ENCODE data around the gene CDC7. TPM values are rescaled to one million over a fixed set of nuclear protein-coding genes. Genes with fewer than 3 reads are reported as not detected.
"Not testable (repeated sequence)": the region's sequence is repeated elsewhere in the genome, so short reads cannot be mapped to it uniquely, and the experiment has no call there.

CDC7 gene
- total RNA-seq, 1 donor from 2014 or later, result 3.9 TPM

DNA sequence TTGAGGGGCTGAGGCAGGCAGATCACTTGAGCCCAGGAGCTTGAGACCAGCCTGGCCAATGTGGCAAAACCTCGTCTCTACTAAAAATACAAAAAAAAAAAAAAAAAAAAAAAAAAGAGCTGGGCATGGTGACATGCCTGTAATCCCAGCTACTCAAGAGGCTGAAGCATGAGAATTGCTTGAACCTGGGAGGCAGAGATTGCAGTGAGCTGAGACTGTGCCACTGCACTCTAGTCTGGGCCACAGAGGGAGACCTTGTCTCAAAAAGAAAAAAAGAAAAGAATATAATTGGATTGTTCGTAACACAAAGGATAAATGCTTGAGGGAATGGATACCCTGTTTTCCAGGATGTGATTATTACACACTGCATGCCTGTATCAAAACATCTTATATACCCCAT, 18.5 kb downstream of the CDC7 start:
- not testable (repeated sequence) for H3K36me3 Mint-ChIP-seq (ENCODE audit: low read depth); H3K4me3 Mint-ChIP-seq (ENCODE audit: unreplicated experiment); H3K27me3 Mint-ChIP-seq (ENCODE audit: low read depth); H3K27ac Mint-ChIP-seq (ENCODE audit: unreplicated experiment); H3K4me1 Mint-ChIP-seq (ENCODE audit: low read depth); H3K9me3 Mint-ChIP-seq (ENCODE audit: low read depth); DNase-seq (ENCODE audit: low spot score)
- TF ChIP-seq, protein P1, sequence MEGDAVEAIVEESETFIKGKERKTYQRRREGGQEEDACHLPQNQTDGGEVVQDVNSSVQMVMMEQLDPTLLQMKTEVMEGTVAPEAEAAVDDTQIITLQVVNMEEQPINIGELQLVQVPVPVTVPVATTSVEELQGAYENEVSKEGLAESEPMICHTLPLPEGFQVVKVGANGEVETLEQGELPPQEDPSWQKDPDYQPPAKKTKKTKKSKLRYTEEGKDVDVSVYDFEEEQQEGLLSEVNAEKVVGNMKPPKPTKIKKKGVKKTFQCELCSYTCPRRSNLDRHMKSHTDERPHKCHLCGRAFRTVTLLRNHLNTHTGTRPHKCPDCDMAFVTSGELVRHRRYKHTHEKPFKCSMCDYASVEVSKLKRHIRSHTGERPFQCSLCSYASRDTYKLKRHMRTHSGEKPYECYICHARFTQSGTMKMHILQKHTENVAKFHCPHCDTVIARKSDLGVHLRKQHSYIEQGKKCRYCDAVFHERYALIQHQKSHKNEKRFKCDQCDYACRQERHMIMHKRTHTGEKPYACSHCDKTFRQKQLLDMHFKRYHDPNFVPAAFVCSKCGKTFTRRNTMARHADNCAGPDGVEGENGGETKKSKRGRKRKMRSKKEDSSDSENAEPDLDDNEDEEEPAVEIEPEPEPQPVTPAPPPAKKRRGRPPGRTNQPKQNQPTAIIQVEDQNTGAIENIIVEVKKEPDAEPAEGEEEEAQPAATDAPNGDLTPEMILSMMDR (IDR thresholded peaks at IDR 0.05), result peak; percentile 49

DNA sequence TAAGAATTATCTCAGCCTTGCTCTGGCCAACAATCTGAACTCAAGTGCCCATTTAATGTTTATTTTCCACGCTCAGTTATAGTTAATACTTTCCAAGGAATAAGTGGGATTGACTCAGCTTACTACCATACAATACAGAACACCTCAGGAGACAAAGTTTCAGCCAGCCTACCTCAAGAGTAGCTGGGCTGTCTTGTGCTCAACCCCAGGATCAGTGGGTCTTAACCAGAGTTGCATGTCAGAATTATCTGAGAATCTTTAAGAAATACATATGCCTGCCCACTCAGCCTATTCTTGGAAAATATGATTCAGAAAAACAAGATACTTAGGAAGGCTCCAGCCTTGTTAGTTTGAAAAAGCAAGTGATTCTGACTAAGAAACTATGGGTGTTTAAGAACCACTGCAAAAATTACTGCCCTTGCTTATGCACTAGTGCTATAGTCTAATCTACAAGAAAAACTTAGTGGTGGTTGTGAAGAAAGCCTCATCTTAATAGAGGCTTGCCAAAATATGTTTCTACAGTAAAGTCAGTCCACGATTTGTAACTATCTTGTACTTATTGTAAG, 20.4 kb downstream of the CDC7 start:
- Mint-ChIP-seq H3K36me3 (ENCODE audit: low read depth) (peaks cover 6% of the 10 kb centered on the region), H3K4me3 (ENCODE audit: unreplicated experiment) (no peak overlapping the region)

DNA sequence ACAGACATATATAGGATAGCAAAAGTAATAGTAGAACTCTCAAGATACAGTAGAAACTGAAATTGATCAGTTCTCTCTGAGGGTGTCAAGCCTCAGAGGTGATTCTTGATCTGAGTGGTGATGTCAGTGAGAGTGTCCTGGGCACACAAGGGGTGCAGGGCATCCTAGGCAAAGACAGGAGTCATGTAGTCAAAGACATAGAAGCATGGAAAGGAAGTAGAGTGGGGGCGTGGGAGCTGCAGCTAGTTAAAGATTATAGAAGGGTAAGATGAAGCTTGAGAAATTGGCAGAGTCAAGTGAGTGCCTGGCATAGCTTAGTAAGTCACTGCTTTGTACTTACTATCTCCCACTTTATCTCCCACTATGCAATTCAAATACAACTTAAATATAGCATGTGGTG, 22.8 kb downstream of the CDC7 start:
- Mint-ChIP-seq H3K9me3 (ENCODE audit: low read depth) (no peaks in the 10 kb centered on the region), H3K36me3 (ENCODE audit: low read depth) (no peaks in the 10 kb centered on the region), H3K27me3 (ENCODE audit: low read depth) (no peaks in the 10 kb centered on the region), H3K4me1 (ENCODE audit: low read depth) (peaks cover 16% of the 10 kb centered on the region), H3K4me3 (ENCODE audit: unreplicated experiment) (no peak overlapping the region), H3K27ac (ENCODE audit: unreplicated experiment) (no peak overlapping the region)
- DNase-seq (ENCODE audit: low spot score), result no peak
- TF ChIP-seq, protein P1 (IDR thresholded peaks at IDR 0.05), result no peak

More for the DNA sequence above, 20.4 kb downstream of the CDC7 start:
- no peak overlapping the region for H3K27ac Mint-ChIP-seq (ENCODE audit: unreplicated experiment)
- peaks cover 8% of the 10 kb centered on the region for H3K4me1 Mint-ChIP-seq (ENCODE audit: low read depth)
- no peaks in the 10 kb centered on the region for H3K9me3 Mint-ChIP-seq (ENCODE audit: low read depth)
- no peak for DNase-seq (ENCODE audit: low spot score)
- no peaks in the 10 kb centered on the region for H3K27me3 Mint-ChIP-seq (ENCODE audit: low read depth)
- TF ChIP-seq, protein P1 (IDR thresholded peaks at IDR 0.05), result no peak

DNA sequence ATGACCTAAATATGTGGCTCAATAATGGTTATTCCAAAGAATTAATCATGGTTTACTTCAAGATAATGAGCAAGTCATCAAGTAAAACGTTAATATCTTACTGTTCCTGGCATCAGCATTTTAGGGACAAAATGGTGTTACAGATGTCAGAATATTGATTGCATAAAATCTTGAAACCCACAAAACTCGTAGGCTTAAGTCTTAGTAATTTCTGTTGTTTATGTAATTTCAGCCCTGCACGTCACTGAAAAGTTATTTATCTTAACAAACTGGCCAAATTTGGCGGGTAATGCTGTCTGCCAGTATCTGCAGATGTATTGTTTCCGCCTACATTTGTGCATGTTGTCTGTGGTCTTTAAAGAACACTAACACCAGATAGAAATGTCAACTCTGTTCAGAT, 25.8 kb downstream of the CDC7 start:
- Mint-ChIP-seq H3K4me1 (ENCODE audit: low read depth) (peaks cover 14% of the 10 kb centered on the region), H3K27me3 (ENCODE audit: low read depth) (no peaks in the 10 kb centered on the region), H3K36me3 (ENCODE audit: low read depth) (no peaks in the 10 kb centered on the region), H3K4me3 (ENCODE audit: unreplicated experiment) (no peak overlapping the region), H3K27ac (ENCODE audit: unreplicated experiment) (no peak overlapping the region), H3K9me3 (ENCODE audit: low read depth) (no peaks in the 10 kb centered on the region)
- no peak for DNase-seq (ENCODE audit: low spot score)
- TF ChIP-seq, protein P1 (IDR thresholded peaks at IDR 0.05), result no peak

DNA sequence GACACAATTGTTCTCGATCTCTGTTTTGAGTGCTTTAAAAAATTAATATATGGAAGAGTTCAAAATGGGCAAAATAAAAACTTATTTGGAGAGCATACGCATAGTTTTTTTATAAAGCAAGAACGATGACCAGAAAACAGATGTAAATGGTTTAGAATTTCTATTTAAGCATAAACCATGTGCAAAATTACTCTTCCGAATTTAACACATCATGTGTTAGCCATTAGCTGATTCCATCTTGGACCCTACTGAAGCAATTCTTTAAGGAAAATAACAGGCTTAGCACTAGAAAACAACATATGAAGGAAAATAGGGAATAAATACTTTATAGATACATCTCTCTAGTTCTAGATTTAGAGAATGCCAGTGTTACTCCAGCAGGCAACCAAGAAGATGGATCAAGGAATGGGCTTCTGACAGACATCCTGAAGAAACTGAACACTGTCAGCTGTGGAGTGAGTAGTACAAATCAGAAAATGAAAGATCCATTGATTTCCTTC, 26.7 kb downstream of the CDC7 start:
- no peak overlapping the region for H3K27ac Mint-ChIP-seq (ENCODE audit: unreplicated experiment)
- H3K36me3 Mint-ChIP-seq (ENCODE audit: low read depth), result no peaks in the 10 kb centered on the region
- TF ChIP-seq, protein P1 (IDR thresholded peaks at IDR 0.05), result no peak
- no peak for DNase-seq (ENCODE audit: low spot score)
- H3K27me3 Mint-ChIP-seq (ENCODE audit: low read depth), result no peaks in the 10 kb centered on the region
- no peaks in the 10 kb centered on the region for H3K9me3 Mint-ChIP-seq (ENCODE audit: low read depth)
- H3K4me1 Mint-ChIP-seq (ENCODE audit: low read depth), result peaks cover 14% of the 10 kb centered on the region
- H3K4me3 Mint-ChIP-seq (ENCODE audit: unreplicated experiment), result no peak overlapping the region
